Activated CD4-positive, alpha-beta memory T cell treated with anti-CD3 and anti-CD28 coated beads, Interleukin-2, amount 10 ng/mL, durations not matched to agents 7 days and 5 days (primary cell): Measurements from ENCODE around the gene ARL9. TPM values are rescaled to one million over a fixed set of nuclear protein-coding genes. Genes with fewer than 3 reads are reported as not detected.
"Not testable (repeated sequence)": the region's sequence is repeated elsewhere in the genome, so short reads cannot be mapped to it uniquely, and the experiment has no call there.

Source experiments
- CTCF ChIA-PET: fragments of 350-600 bp; sonication (Branson Sonifier 250); formaldehyde crosslinking; loops from one replicate; lab custom pipeline; 2021; ENCODE audit warnings: antibody characterized with exemption, inconsistent platforms; lab: Charles Lee
- POLR2A ChIA-PET: fragments of 350-600 bp; sonication (Branson Sonifier 250); formaldehyde crosslinking; loops from one replicate; lab custom pipeline; 2021; ENCODE audit warnings: antibody characterized with exemption; lab: Charles Lee
- DNase-seq: peaks from one replicate; pipeline ENCODE4 v3.0.0-alpha.2; 2020
- H3K27ac Mint-ChIP-seq: one replicate; pipeline ENCODE4 v1.8.0; 2021; ENCODE audit warnings: mild to moderate bottlenecking, mixed read lengths
- H3K27me3 Mint-ChIP-seq: one replicate; pipeline ENCODE4 v1.8.0; 2021; ENCODE audit warnings: mixed read lengths
- H3K36me3 Mint-ChIP-seq: one replicate; pipeline ENCODE4 v1.8.0; 2021; ENCODE audit warnings: low read depth, mixed read lengths
- H3K4me1 Mint-ChIP-seq: one replicate; pipeline ENCODE4 v1.8.0; 2021; ENCODE audit warnings: mixed read lengths
- H3K4me3 Mint-ChIP-seq: one replicate; pipeline ENCODE4 v1.8.0; 2021; ENCODE audit warnings: mild to moderate bottlenecking, mixed read lengths
- H3K9me3 Mint-ChIP-seq: one replicate; pipeline ENCODE4 v1.8.0; 2021; ENCODE audit warnings: mixed read lengths
- total RNA-seq, 2 experiments: library from RNA; stranded (reverse); gene quantifications; one replicate each; pipeline ENCODE4 v1.2.3, GENCODE V29; 2021

The ARL9 gene, protein sequence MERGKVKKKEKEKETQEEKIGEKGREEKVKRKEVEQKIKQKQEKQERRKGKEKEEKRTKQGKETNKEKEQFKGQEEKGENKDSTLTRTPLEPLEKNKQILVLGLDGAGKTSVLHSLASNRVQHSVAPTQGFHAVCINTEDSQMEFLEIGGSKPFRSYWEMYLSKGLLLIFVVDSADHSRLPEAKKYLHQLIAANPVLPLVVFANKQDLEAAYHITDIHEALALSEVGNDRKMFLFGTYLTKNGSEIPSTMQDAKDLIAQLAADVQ
- under 1 TPM in 1 of 2 experiments, not detected in 1; 0.23 TPM for total RNA-seq

DNA sequence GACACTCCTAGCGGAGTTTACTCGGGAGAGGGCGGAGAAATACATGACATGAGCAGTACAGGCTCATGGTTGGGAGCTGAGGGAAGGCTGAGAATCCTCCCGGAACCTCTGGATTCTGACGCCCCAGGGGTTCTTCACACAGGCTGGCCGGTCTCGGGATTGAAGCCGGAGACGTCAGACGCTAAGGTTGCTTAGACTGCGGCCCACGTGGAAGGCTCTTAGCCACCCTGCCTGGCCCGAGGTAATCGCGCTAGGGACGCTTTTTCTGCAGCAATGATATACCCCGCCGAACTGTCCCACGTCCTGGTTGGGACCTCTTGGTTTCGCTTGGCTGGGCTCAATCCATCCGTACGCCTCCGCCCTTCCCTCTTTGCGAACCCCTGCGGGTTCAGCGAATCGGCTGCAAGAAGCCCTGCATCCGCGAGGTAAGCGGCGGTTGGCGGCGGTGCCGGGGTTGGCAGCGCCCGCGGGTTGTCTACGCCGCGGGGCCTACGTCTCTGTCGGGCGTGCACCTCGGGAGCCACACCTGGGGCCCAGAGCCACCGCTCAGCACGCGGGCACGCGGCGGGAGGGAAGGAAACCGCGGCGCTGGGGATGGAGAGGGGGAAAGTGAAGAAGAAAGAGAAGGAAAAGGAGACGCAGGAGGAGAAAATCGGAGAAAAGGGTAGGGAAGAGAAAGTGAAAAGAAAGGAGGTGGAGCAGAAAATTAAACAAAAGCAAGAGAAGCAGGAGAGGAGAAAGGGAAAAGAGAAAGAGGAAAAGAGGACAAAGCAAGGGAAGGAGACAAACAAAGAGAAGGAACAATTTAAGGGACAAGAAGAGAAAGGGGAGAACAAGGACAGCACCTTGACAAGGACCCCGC lies at the start of gene ARL9:
Gene ARL9, plus strand, starts transcription at position 523 of the 862 bp plus-strand sequence. Its CDS starts 72 bp downstream, at position 595.
- Mint-ChIP-seq H3K27me3 (peaks cover 9% of the 10 kb centered on the region), H3K4me1 (peaks cover 22% of the 10 kb centered on the region), H3K36me3 (peaks cover 19% of the 10 kb centered on the region), H3K9me3 (no peaks in the 10 kb centered on the region), H3K27ac (peak within 1 kb of the TSS; percentile 23), H3K4me3 (peak within 1 kb of the TSS; percentile 79)
- ChIA-PET POLR2A (interaction anchor here (1.2 kb wide), 1 partner anchor 69 kb away, joined by 5 read pairs; the partner anchor contains the start of gene PAICS), CTCF (no interaction called here)
- DNase-seq = peak; percentile 68

DNA sequence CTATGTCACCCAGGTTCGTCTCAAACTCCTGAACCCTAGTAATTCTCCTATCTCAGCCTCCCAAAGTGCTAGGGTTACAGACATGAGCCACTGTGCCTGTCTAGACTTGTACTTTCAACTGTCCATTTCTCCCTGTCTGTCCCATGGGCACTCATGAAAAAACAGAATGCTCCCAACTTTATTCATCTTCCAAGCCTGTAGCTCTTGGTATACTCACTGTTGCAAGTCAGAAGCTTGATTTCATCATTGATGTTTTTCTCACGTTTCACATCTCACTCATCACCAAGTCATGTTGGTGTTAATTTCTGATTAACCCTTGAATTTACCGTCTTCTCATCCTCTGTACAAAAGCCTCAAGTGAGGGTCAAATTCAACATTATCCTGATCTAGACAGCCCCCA lies 45.5 kb upstream of the ARL9 start:
- DNase-seq = no peak
- H3K4me3 Mint-ChIP-seq = no peak overlapping the region
- peak overlapping the region; percentile 24 for H3K27ac Mint-ChIP-seq
- H3K4me1 Mint-ChIP-seq = peaks cover 14% of the 10 kb centered on the region
- CTCF ChIA-PET = no interaction called here
- POLR2A ChIA-PET = interaction anchor here (1.2 to 3.4 kb wide), 4 partner anchors 16 to 73 kb away, joined by 3 to 23 read pairs (median 7); partner anchors contain the start of genes AASDH, PAICS and PPAT
- H3K27me3 Mint-ChIP-seq = no peaks in the 10 kb centered on the region
- no peaks in the 10 kb centered on the region for H3K9me3 Mint-ChIP-seq
- peaks cover 60% of the 10 kb centered on the region for H3K36me3 Mint-ChIP-seq

DNA sequence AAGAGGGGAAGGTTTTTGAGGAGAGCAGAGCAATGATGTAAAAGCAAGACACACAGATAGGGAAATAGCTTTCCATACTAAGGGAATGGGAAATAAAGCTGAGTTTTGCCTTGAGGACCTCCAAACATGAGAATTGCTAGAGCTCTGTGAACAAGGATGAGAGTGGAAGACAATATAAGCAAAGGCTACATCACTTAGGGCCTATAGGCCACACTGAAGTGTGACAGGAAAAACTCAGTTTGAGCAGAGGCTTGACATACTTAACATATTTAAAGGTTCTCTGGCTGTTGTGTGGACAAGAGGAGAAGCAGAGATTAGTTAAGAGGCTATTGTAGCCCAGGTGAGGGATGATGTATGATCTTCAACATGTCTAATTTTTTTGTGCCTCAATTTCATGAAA lies 43.4 kb upstream of the ARL9 start:
- no peak for DNase-seq
- Mint-ChIP-seq H3K27me3 (no peaks in the 10 kb centered on the region), H3K9me3 (no peaks in the 10 kb centered on the region), H3K27ac (no peak overlapping the region), H3K4me3 (no peak overlapping the region), H3K36me3 (peaks cover 50% of the 10 kb centered on the region), H3K4me1 (peaks cover 28% of the 10 kb centered on the region)
- CTCF ChIA-PET = interaction anchor here (1.1 to 1.9 kb wide), 3 partner anchors 10 to 83 kb away, joined by 3 to 5 read pairs (median 3); partner anchors contain the start of genes PAICS and PPAT
- POLR2A ChIA-PET = interaction anchor here (2.6 kb wide), 1 partner anchor 75 kb away, joined by 11 read pairs; the partner anchor contains the start of gene AASDH

DNA sequence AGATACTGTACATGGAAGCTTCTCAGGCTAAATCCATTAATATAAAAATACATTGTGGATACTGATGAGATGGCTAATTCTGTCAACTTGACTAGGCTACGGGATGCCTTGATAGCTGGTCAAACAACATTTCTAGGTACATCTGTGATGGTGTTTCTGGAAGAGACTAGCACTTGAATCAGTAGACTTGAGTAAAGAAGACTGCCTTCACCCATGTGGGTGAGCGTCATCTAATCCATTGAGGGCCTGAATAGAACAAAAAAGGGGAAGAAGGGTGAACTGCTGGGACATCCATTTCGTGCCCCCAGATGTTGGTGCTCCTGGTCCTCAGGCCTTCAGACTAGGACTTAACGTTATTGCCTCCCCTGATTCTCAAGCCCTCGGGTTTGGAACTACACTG lies 41.9 kb upstream of the ARL9 start:
- H3K4me3 Mint-ChIP-seq = no peak overlapping the region
- DNase-seq = no peak
- POLR2A ChIA-PET = no interaction called here
- no peak overlapping the region for H3K27ac Mint-ChIP-seq
- no peaks in the 10 kb centered on the region for H3K9me3 Mint-ChIP-seq
- peaks cover 36% of the 10 kb centered on the region for H3K4me1 Mint-ChIP-seq
- H3K27me3 Mint-ChIP-seq = no peaks in the 10 kb centered on the region
- CTCF ChIA-PET = interaction anchor here (1.9 kb wide), 1 partner anchor 28 kb away, joined by 5 read pairs; the partner anchor contains the start of genes PAICS and PPAT
- peaks cover 44% of the 10 kb centered on the region for H3K36me3 Mint-ChIP-seq

DNA sequence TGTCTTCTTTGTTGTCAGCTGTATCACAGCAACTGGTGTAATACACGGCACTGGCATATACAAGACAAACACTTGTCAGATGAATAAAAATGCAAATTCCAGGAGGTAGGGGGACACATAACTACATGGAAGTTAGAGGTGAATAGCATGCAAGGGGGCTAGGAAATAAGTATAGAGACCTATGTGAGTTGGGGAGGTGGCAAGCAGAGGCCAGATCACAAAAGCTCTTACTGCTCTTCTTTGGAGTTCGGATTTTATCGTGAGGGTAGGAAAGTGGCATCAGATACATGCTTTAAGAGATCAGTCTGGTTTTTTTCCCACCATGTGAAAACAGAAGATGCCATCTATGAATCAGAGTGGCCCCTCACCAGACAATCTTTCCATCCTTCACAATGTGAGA lies 41.0 kb upstream of the ARL9 start:
- no peak overlapping the region for H3K27ac Mint-ChIP-seq
- no peak for DNase-seq
- H3K36me3 Mint-ChIP-seq = peaks cover 38% of the 10 kb centered on the region
- ChIA-PET POLR2A (interaction anchor here (1.1 to 2.5 kb wide), 2 partner anchors 13 to 28 kb away, joined by 3 to 53 read pairs; partner anchors contain the start of genes PAICS and PPAT), CTCF (interaction anchor here (0.7 to 2.5 kb wide), 5 partner anchors 8 to 374 kb away, joined by 3 to 26 read pairs (median 5); partner anchors contain the start of genes PAICS and PPAT)
- peaks cover 45% of the 10 kb centered on the region for H3K4me1 Mint-ChIP-seq
- H3K27me3 Mint-ChIP-seq = no peaks in the 10 kb centered on the region
- H3K4me3 Mint-ChIP-seq = no peak overlapping the region
- H3K9me3 Mint-ChIP-seq = no peaks in the 10 kb centered on the region

DNA sequence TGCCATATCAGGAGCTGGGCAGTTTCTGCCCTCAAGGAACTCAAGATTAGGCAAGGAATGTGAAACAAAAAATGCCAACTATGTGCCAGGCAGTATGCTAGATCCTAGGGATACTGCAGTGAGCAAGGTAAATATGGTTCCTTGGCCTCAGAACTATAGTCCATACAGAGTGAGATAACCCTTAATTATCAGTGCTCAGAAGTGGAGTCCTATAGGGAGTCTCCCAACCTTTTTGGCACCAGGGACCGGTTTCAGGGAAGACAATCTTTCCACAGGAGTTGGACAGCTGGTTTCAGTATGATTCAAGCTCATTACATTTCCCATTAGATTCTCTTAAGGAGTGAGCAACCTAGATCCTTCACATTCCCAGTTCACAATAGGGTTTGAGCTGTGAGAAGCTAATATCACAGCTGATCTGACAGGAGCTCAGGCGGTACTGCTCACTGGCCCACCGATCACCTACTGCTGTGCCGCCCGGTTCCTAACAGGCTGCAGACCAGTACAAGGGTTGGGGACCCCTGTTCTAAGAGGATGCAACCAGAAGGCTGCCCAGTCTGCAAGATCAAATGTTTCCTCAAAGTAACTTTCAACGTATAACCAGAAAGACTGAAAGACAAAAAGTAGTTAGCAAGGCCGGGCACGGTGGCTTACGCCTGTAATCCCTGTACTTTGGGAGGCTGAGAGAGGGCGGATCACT lies 39.8 kb upstream of the ARL9 start:
- POLR2A ChIA-PET = interaction anchor here (1.1 to 2.5 kb wide), 17 partner anchors 8 to 518 kb away, joined by 3 to 53 read pairs (median 5); partner anchors contain the start of genes AASDH, CEP135, NOA1 and PAICS
- Mint-ChIP-seq H3K36me3 (peaks cover 36% of the 10 kb centered on the region), H3K4me1 (peaks cover 47% of the 10 kb centered on the region), H3K4me3 (peak overlapping the region; percentile 94), H3K27me3 (no peaks in the 10 kb centered on the region), H3K9me3 (no peaks in the 10 kb centered on the region), H3K27ac (peak overlapping the region; percentile 95)
- no peak for DNase-seq
- CTCF ChIA-PET = interaction anchor here (0.8 to 2.5 kb wide), 6 partner anchors 9 to 373 kb away, joined by 3 to 26 read pairs (median 5); partner anchors contain the start of genes AASDH, PAICS and PPAT

DNA sequence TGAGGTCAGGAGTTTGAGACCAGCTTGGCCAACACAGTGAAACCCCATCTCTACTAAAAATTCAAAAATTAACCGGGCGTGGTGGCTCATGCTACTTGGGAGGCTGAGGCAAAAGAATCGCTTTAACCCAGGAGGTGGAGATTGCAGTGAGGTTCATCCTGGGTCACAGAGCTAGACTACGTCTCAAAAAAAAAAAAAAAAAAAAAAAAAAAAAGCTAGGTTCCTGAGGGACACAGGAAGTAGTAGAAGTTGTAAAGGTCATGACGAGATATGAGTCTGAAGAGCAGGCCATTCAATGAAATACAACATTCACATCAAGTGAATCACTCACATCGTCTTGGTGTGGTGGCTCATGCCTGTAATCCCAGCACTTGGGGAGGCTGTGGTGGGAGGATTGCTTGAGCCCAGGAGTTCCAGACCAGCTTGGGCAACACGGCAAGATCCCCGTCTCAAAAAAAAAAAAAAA lies 39.3 kb upstream of the ARL9 start:
- peak overlapping the region; percentile 94 for H3K4me3 Mint-ChIP-seq
- H3K27ac Mint-ChIP-seq = peak overlapping the region; percentile 95
- not testable (repeated sequence) for H3K9me3 Mint-ChIP-seq, H3K27me3 Mint-ChIP-seq, DNase-seq
- H3K36me3 Mint-ChIP-seq = peaks cover 39% of the 10 kb centered on the region
- H3K4me1 Mint-ChIP-seq = peaks cover 47% of the 10 kb centered on the region
- ChIA-PET CTCF (interaction anchor here (1.0 to 2.5 kb wide), 6 partner anchors 15 to 518 kb away, joined by 3 to 26 read pairs (median 3); partner anchors contain the start of genes AASDH, CEP135, PAICS and PPAT), POLR2A (interaction anchor here (0.8 to 2.5 kb wide), 18 partner anchors 8 to 518 kb away, joined by 3 to 53 read pairs (median 5); partner anchors contain the start of genes AASDH, CEP135, NOA1 and PAICS)

DNA sequence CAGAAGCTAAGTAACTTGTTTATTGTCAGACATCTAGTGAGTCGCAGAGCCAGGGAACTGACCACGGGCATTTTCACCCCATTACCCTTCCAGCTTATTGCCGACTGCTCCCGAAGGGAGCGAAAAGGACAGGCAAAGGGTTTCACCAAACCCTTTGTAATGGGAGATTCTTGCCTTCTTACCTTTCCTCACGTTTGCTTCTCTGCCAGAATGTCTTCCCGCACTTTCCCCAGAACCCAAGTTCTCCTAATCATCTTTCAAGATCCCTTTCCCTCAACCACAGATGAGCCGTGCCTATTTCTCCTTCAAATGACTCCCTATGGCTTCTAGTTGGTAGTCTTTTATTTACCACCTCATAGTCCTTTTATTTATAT lies 38.7 kb upstream of the ARL9 start:
- Mint-ChIP-seq H3K27ac (peak overlapping the region; percentile 95), H3K4me3 (peak overlapping the region; percentile 94), H3K9me3 (no peaks in the 10 kb centered on the region), H3K36me3 (peaks cover 41% of the 10 kb centered on the region), H3K4me1 (peaks cover 51% of the 10 kb centered on the region), H3K27me3 (no peaks in the 10 kb centered on the region)
- CTCF ChIA-PET = interaction anchor here (1.0 to 2.5 kb wide), 5 partner anchors 23 to 518 kb away, joined by 3 to 26 read pairs (median 3); partner anchors contain the start of genes AASDH, CEP135, PAICS and PPAT
- POLR2A ChIA-PET = interaction anchor here (0.8 to 2.5 kb wide), 17 partner anchors 9 to 519 kb away, joined by 3 to 53 read pairs (median 5); partner anchors contain the start of genes AASDH, CEP135, NOA1 and PAICS
- no peak for DNase-seq

DNA sequence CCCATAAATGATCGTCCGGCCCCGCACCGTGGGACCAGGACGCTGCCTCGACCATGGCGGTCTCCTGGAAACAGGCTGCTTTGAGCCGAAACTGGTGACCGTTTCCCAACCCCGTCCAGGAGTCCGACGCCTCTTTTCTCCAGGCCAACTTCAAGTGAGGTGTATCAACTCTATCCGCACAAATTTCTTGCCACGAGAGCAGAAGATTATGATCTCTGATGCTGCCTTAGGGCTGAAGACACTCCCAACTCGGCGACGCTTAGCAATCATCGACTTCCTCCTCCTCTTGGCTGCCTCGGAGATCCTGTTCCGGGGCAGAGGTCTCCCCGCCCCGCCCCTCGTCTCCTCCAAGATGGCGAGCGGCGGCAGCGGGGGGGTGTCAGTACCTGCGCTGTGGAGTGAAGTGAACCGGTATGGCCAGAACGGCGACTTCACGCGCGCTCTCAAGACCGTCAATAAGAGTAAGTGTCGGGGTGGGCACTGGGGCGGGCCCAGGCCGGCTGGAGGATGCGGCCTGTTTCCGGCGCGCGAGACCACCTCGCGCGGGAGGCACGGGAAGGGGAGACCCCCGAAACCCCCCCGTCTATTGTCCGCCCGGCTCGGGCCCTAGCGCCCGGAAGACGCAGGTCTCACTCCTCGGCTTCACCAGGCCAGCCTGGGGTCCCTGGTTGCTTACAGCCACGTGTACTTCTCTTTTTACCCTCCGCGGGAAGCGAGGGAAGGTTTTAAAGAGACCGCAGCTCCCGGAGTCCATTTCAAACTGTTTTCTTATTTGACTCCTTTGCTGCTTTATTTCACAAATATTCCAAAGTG lies 38.1 kb upstream of the ARL9 start, which contains the start of gene SRP72:
Gene SRP72, plus strand, starts transcription at position 334 of the 813 bp plus-strand sequence. Its CDS starts 19 bp downstream, at position 353.
- Mint-ChIP-seq H3K27ac (peak within 1 kb of the TSS; percentile 95), H3K4me3 (peak within 1 kb of the TSS; percentile 94), H3K4me1 (peaks cover 52% of the 10 kb centered on the region), H3K9me3 (no peaks in the 10 kb centered on the region), H3K27me3 (no peaks in the 10 kb centered on the region), H3K36me3 (peaks cover 40% of the 10 kb centered on the region)
- DNase-seq = peak; percentile 91
- ChIA-PET CTCF (interaction anchor here (0.7 to 3.4 kb wide), 9 partner anchors 23 to 519 kb away, joined by 3 to 27 read pairs (median 3); partner anchors contain the start of genes AASDH, CEP135, PAICS and PPAT), POLR2A (interaction anchor here (0.8 to 4.7 kb wide), 30 partner anchors 10 to 519 kb away, joined by 3 to 87 read pairs (median 5); partner anchors contain the start of genes AASDH, CEP135, NOA1 and PAICS)

DNA sequence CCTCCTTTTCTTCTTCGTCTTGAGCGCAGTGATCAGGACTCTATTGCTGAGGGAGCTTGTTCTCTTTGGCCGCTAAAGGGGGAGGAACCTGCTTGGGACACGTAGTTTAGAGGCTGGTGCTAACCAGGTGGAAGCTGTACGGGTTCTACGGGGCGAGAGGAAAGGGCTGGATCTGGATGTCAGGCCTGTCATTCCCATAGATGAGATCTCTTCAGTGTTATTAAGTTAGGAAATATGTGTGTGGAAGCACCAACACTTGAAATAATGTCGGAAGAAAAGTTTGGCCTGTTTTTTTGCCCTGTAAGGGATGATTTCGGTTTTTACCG lies 37.5 kb upstream of the ARL9 start:
- Mint-ChIP-seq H3K4me3 (peak overlapping the region; percentile 94), H3K27me3 (no peaks in the 10 kb centered on the region), H3K27ac (peak overlapping the region; percentile 95), H3K9me3 (no peaks in the 10 kb centered on the region), H3K36me3 (peaks cover 42% of the 10 kb centered on the region), H3K4me1 (peaks cover 52% of the 10 kb centered on the region)
- POLR2A ChIA-PET = interaction anchor here (0.8 to 4.7 kb wide), 19 partner anchors 10 to 519 kb away, joined by 3 to 87 read pairs (median 5); partner anchors contain the start of genes AASDH, CEP135, NOA1 and PAICS
- DNase-seq = peak; percentile 42
- CTCF ChIA-PET = interaction anchor here (0.7 to 3.4 kb wide), 5 partner anchors 23 to 330 kb away, joined by 3 to 27 read pairs (median 3); partner anchors contain the start of genes AASDH, PAICS and PPAT
